Activated T-helper 1 cell treated with anti-CD3 and anti-CD28 coated beads, Interleukin-12 subunit alpha, Interleukin-12 subunit beta, Interleukin-2, Interleukin-4 antibody, amounts not matched to agents 30 ng/mL and 10 ng/mL and 1 ng/mL, durations not matched to agents 14 hours and 24 hours and 36 hours (primary cell): ENCODE measurements around the gene FAAP20. TPM values are rescaled to one million over a fixed set of nuclear protein-coding genes. Genes with fewer than 3 reads are reported as not detected.

Experiments used
- DNase-seq: peaks from one replicate; pipeline ENCODE4 v3.0.0; 2021; ENCODE audit warnings: low spot score
- H3K27ac Mint-ChIP-seq: one replicate; pipeline ENCODE4 v1.8.0; 2021; ENCODE audit warnings: mild to moderate bottlenecking, mixed read lengths
- H3K27me3 Mint-ChIP-seq: one replicate; pipeline ENCODE4 v1.8.0; 2022; ENCODE audit warnings: mild to moderate bottlenecking, moderate library complexity, mixed read lengths; ENCODE audit not compliant: insufficient read depth
- H3K36me3 Mint-ChIP-seq: one replicate; pipeline ENCODE4 v1.8.0; 2021; ENCODE audit warnings: low read depth, mixed read lengths
- H3K4me1 Mint-ChIP-seq: one replicate; pipeline ENCODE4 v1.8.0; 2021; ENCODE audit warnings: low read depth, mixed read lengths
- H3K4me3 Mint-ChIP-seq: one replicate; pipeline ENCODE4 v1.8.0; 2021; ENCODE audit warnings: mild to moderate bottlenecking, moderate library complexity, mixed read lengths
- H3K9me3 Mint-ChIP-seq: one replicate; pipeline ENCODE4 v1.8.0; 2021; ENCODE audit warnings: mixed read lengths
- intact Hi-C: fragments of 100-400 bp; cut with micrococcal nuclease; formaldehyde crosslinking; loops from one replicate; pipeline ENCODE4 v1.15.1; 2024
- total RNA-seq: library from RNA; stranded (reverse); gene quantifications from 2 replicates; pipeline ENCODE4 v1.2.3, GENCODE V29; 2022

FAAP20 gene
- total RNA-seq, 1 donor from 2014 or later = 50.5 TPM

GRCh38 chr1:2145946-2146835, 48.4 kb downstream of the FAAP20 start:
- no peaks in the 10 kb centered on the region for H3K36me3 Mint-ChIP-seq
- no peak for DNase-seq
- no peaks in the 10 kb centered on the region for H3K27me3 Mint-ChIP-seq
- H3K4me3 Mint-ChIP-seq = no peak overlapping the region
- no peaks in the 10 kb centered on the region for H3K9me3 Mint-ChIP-seq
- no peaks in the 10 kb centered on the region for H3K4me1 Mint-ChIP-seq
- H3K27ac Mint-ChIP-seq = no peak overlapping the region
- intact Hi-C loops = no loop called here

GRCh38 chr1:2144501-2145090, 50.0 kb downstream of the FAAP20 start:
- DNase-seq = no peak
- intact Hi-C loops = no loop called here
- Mint-ChIP-seq H3K4me3 (no peak overlapping the region), H3K4me1 (no peaks in the 10 kb centered on the region), H3K9me3 (no peaks in the 10 kb centered on the region), H3K27ac (no peak overlapping the region), H3K36me3 (no peaks in the 10 kb centered on the region), H3K27me3 (no peaks in the 10 kb centered on the region)

- H3K4me1 Mint-ChIP-seq = no peaks in the 10 kb centered on the region
- H3K27ac Mint-ChIP-seq = no peak overlapping the region
- DNase-seq = no peak
- intact Hi-C loops = no loop called here
- no peak overlapping the region for H3K4me3 Mint-ChIP-seq
- no peaks in the 10 kb centered on the region for H3K9me3 Mint-ChIP-seq
- no peaks in the 10 kb centered on the region for H3K27me3 Mint-ChIP-seq
- no peaks in the 10 kb centered on the region for H3K36me3 Mint-ChIP-seq
Observed at GRCh38 chr1:2143814-2144500, 50.6 kb downstream of the FAAP20 start.

GRCh38 chr1:2141025-2141424, 53.5 kb downstream of the FAAP20 start:
- Mint-ChIP-seq H3K36me3 (no peaks in the 10 kb centered on the region), H3K27ac (no peak overlapping the region), H3K27me3 (peaks cover 4% of the 10 kb centered on the region), H3K4me1 (no peaks in the 10 kb centered on the region), H3K9me3 (no peaks in the 10 kb centered on the region), H3K4me3 (no peak overlapping the region)
- no peak for DNase-seq
- intact Hi-C loops = no loop called here

Other genes with a start within 250 kb of the FAAP20 start
- not detected in 2 replicates for gene CFAP74, start 191.0 kb downstream of the FAAP20 start, total RNA-seq
- 0.26 TPM in 1 of 2 replicates, not detected in the other for gene GABRD, start 175.4 kb downstream of the FAAP20 start, total RNA-seq
- 4.1 TPM in 2 replicates for gene PRKCZ, start 144.4 kb downstream of the FAAP20 start, total RNA-seq
- gene SKI, start 33.5 kb upstream of the FAAP20 start, total RNA-seq = 38.3 and 44.5 TPM in 2 replicates
- 8.4 and 8.6 TPM in 2 replicates for gene MORN1, start 196.8 kb upstream of the FAAP20 start, total RNA-seq
- 161 and 177 TPM in 2 replicates for gene RER1, start 197.1 kb upstream of the FAAP20 start, total RNA-seq
- gene PEX10, start 217.8 kb upstream of the FAAP20 start, total RNA-seq = 22.4 and 24.0 TPM in 2 replicates